ENCODE results near the gene REC114. TPM values are rescaled to one million over a fixed set of nuclear protein-coding genes. Genes with fewer than 3 reads are reported as not detected.
"Not testable (repeated sequence)": the region's sequence is repeated elsewhere in the genome, so short reads cannot be mapped to it uniquely, and the experiment has no call there.

REC114 gene, protein sequence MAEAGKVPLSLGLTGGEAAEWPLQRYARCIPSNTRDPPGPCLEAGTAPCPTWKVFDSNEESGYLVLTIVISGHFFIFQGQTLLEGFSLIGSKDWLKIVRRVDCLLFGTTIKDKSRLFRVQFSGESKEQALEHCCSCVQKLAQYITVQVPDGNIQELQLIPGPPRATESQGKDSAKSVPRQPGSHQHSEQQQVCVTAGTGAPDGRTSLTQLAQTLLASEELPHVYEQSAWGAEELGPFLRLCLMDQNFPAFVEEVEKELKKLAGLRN
- not detected in 2 replicates for total RNA-seq

DNA sequence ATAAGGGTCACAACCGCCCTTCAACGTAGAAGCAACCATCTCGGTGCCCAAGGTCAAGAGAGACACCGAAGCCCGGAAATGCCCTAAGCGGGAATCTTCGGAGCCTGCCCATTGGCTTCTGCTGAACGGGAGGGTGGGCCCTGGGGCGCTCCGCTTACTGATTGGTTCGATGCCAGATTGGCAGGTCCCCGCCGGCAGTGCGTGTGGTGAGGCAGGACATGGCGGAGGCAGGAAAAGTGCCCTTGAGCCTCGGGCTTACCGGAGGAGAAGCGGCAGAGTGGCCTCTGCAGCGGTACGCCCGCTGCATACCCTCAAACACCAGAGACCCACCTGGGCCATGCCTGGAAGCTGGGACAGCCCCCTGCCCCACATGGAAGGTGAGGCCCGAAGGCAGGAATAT is at the start of gene REC114:
Gene REC114, plus strand, starts transcription at position 197 of the 400 bp plus-strand sequence. Its CDS starts 22 bp downstream, at position 219.
- DNase-seq (ENCODE audit: low read depth), result no peak

DNA sequence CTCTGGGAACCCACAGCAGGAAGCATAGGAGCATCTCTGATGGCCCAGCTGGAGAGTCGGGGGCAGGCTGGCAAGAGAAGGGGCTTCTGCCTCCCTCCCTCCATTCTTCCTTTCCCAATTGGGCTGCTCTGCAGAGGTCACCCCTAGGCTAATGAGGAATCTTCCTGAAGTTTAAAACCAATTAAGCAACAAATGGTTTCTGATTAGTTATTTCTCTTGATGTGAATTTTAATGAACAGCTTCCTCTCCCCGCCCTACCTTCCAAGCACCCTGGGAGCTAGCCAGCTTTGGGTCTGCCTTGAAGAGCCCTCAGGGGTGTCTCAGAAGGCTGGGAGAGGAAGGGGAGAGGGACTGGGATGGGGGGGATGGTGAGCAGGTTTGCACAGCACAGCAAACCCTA is 49.6 kb upstream of the REC114 start:
- DNase-seq (ENCODE audit: low read depth), result no peak

DNA sequence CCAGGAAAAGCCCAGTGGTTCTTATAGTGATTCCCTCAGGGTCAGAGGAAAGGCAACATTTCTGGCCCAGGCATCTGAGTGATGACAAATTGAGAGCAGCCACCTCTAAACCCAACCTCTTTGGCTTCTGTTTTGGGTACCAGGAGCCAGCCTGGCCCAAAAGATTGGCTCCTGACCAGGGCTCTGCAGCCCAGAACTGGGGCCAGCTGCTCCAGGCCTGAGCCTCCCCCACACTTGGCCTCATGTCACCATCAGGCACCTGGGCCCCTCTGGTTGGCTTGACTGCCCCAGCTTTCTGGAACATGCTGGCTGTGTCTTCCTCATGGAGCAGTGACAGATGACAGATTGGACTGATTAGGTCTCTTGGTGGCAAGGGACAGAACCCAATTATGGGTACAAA is 48.2 kb upstream of the REC114 start:
- DNase-seq (ENCODE audit: low read depth), result no peak

DNA sequence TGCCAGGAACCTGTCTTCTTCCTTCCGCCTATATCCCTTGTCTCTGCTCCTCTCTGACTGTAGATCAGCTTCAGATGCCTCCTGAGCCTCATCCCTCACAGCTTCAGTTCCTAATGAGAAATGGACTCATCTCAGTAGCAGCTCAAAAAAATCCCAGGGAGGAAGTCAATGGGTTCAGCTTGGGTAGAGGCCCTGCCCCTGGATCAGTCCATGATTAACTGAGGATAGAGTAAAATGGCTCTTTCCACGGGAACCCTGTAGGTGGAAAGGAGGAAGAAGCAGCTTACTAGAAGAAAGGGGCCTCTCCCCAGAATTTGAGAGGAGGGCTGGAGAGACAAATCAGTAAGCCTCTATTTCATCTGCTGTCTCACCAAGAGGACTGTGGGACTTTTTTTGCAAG is 47.3 kb upstream of the REC114 start:
- DNase-seq (ENCODE audit: low read depth), result no peak

DNA sequence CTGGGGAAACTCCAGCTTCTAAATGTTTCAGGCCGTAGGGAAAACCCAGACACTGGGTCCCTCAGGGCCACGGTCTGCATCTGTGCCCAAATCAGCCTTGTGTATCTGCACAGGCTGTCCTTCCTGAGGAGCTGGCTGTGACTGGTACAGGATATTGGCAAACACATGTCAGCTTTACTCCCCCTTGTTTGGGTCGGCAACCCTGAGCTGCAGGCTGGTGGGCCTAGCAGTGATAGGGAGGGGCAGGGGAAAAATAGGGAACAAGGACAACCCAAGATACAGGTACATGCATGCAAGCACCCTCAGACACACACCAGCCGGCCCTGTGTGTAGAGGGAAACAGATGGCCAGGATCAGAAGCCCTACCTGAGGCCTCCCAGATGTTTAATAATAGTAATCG is 45.5 kb upstream of the REC114 start:
- DNase-seq (ENCODE audit: low read depth), result no peak

DNA sequence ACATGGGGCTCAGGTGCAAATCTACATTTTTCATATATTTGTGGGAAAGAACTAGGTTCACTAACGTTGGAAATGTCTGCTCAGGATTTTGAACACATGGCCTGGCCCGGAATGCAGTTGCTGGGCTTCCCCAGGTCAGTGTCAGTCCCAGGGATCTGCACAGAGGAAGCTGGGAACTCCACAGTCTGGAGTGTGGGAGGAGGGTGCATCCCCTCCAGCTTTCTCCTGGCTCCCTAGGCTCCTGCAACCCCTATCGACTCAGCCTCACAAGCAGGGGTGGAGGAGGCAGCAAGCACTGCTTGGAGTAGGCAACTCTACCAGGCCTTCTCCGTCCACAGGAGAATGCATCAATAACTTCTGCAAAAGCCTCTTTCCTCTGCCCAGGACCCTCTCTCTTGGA is 44.1 kb upstream of the REC114 start:
- DNase-seq (ENCODE audit: low read depth), result no peak

DNA sequence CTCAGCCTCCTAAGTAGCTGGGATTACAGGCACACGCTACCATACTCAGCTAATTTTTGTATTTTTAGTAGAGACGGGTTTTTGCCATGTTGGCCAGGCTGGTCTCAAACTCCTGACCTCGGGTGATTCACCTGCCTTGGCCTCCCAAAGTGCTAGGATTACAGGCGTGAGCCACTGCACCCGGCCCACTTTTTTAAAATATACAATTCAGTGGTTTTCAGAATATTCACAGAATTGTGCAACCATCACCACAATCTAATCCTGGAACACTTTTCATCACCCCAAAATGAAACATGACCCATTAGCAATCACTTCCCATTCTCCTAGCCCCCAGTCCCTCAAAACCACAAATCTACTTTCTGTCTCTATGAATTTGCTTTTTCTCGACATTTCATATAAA is 42.7 kb upstream of the REC114 start:
- not testable (repeated sequence) for DNase-seq (ENCODE audit: low read depth)

DNA sequence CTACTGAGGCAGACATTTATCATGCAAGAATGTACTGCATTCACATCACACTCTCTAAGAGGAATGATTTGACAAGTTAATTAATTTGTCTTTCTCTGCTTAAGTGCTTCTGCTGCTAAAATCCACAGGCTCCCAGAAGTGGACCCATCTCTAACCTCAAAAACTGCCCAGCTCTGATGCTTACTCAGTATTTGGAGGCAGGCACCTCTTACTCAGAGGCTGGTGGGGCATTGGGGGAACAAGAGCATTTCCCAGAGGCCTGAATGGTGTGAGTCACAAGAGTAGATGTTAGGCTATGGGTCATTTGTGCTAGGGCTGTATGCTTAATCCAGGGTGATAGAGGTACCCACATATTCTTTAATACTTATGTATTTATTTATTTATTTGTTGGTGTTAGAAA is 39.8 kb upstream of the REC114 start:
- DNase-seq (ENCODE audit: low read depth), result peak; percentile 21

DNA sequence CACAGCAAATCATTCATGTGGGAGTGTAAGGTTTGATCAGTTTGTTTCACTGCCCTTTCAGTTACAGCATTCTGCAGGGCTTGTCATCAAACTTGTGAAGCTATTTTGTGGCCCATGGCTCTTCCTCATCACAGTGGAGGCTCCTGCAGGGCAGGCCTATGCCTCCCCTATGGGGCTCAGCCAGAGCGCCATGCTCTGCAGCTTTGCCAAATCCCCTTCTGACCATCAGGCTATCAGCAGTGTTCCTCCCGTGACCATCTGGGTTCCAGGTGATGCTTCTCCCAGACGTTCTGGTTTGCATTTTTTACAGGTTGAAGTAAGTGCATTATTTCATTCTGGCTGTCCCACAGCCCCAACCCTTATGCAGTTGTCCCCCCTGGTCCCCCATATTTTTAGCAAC is 28.1 kb upstream of the REC114 start:
- DNase-seq (ENCODE audit: low read depth), result no peak

DNA sequence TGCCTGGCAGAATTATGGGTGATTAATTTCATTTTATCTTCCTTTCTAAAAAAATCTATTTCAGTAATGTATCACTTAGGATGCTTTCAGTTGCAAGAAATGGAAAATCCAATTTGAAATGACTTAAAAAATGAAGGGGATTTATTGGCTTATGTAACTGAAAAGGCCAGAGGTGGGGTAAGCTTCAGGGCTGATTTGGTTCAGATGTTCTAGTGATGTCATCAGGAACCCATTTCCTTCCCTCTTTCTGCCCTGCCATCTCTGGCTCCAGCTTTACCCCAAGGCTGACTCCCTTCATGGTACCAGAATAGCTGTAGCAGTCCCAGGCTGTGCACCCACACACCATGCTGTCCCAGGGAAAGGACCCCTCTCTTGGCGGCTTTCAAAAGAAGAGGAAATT is 18.5 kb upstream of the REC114 start:
- no peak for DNase-seq (ENCODE audit: low read depth)

DNA sequence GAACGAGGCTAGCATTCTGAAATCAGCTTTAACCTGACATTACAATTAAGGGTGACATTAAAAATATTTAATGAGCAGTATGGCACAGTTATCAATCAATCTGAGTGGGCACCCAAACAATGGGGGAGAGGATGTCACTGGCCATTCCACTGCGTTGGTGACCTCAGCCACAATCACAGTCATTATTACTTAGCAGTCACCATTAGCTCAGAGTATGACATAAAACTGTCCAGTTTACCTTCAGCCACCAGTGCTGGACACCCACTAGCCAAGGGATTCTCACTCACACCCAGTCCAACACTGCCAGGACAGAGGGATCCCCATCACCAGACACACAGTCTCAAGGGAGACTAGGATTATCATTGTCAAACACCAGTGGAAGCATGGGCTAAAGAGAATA is 17.5 kb upstream of the REC114 start:
- no peak for DNase-seq (ENCODE audit: low read depth)

DNA sequence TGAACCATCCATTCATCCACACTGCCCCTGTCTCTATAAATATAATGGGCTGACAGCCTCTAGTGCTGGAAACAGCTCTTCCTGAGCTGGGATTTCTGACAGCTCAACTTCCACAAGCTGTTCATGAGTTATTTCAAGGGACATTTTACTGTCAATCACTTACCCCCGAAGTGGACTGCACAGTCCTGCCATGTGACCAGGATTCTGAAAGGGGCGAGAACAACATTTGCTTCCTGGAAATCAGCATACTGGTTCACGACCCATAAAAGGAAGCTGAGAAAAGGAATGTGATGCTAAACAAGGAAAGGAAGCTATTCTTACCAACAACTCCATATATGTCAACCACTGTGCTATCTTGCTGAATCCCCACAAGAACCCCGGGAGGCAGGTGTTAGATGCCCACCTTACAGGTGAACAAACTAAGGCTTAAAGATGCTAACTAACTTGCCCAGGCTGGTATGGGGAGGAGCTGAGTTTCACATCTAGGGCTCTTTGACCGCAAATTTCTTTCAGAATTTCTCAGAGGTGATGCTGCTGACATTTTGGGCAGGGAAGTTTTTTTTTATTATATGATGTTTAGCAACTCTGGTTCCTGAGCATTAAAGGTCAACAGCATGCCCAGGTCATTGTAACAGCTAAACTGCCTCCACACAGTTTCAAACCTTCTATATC is 16.5 kb upstream of the REC114 start:
- DNase-seq (ENCODE audit: low read depth), result no peak

DNA sequence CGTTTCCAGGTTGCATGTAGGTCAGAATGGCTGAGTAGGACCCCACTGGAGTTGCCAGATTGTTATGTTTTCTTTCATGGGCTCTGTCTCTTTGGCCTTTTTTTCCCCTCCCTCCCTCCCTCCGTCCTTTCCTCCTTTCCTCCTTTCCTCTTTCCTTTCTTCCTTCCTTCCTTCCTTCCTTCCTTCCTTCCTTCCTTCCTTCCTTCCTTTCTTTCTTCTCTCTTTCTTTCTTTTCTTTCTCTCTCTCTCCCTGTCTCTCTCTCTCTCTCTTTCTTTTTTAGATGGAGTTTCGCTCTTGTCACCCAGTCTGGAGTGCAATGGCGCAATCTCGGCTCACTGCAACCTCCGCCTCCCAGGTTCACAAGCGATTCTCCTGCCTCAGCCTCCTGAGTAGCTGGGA is 11.6 kb upstream of the REC114 start:
- DNase-seq (ENCODE audit: low read depth), result not testable (repeated sequence)

DNA sequence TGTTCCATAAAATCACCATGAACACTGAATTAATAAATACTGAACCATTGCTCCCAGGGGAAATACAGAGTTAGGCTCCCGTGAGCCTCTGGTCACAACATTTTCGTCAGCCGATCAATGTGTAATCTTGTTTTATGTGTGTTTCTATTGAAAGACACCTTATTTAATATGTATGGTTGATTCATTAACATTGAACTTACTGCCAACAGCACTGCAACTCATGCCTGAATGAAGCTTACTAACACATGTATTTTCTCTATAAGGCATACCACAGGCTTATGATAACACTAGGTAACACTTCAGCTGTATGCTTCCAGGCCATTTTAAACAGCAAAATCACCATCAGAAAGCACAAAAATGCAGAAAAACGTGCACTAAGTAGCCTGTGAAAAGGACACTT is 9.1 kb upstream of the REC114 start:
- peak; percentile 88 for DNase-seq (ENCODE audit: low read depth)

DNA sequence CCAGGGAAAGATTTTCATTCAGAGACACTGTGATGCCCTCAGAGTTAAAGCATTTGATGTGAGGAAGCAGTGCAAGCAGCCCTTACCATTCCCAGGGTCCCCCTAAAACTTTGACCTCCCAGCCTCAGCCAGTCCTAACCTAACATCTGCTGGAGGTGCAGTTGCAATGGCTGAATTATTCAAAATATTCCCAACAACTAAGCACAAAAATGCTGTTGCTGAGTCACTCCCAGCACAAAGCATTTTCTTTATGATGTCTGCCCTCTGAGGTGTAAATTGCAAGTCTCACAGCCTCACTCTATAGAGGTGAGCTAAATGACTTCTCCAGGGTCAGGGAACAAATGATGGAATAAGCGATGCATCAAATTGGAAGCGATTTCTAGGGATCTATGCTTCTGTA is 6.4 kb upstream of the REC114 start:
- peak; percentile 22 for DNase-seq (ENCODE audit: low read depth)

DNA sequence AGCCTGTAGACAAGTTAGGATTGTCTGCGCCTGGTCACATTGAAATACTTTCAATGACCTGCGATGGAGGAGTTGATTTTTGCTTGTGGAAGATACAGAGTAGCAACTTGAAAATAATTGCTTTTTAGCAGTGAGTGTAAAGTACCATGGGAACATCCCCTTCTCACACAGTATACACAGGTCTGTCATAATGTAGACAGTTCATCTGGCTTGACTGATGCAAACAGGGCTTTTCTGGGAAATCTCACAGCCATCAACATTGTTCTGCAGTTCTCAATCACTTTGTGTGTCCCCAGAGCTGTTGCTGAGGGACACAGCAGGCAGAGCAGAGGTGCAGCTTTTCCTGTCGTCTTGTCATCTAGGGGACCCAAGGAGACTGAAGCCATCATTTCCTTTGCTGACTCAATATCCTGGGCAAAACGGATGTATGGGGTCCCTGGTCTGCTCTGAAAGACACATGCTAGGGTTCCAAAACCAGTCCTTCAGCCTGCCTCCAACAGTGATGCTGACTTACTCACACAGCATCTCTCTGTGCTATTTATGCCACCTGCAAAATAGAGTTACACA is 5.3 kb upstream of the REC114 start:
- no peak for DNase-seq (ENCODE audit: low read depth)

DNA sequence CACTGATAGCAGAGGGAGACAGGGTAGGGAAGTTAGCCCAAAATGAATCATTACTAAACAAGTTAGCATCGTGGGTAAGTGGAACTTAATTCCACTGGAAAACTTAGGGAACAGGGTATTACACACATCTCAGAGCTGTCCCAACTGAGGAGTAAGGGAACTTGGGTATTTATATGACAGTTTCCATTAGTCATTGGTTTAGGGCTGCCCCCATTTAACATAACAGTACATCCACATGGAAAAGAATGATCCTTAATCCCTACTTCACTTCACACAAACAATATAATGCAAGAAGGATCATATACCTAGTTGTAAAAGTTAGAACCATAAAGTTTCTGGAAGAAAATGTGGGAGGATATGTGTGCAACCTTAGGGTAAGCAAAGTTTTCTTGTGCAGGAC is 4.3 kb upstream of the REC114 start:
- no peak for DNase-seq (ENCODE audit: low read depth)

DNA sequence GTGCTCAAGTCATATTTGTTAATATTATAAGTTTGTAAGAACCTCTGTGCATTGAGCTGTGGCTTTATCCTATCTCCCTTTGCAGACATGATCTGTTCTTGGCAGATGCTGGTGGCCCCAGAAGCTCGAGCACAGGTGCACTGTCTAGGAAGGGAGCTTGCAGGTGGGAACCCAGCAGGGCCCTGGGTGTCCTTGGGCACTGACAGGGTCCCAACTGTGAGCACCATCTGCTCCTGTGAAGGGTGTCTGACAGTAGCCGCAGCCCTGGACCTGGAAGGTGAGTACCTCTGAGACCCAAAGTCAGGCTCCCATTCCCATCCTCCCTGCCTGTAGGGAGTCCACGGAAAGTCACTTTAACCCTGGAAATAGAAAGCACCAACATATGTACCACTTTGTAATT is 2.4 kb upstream of the REC114 start:
- no peak for DNase-seq (ENCODE audit: low read depth)

DNA sequence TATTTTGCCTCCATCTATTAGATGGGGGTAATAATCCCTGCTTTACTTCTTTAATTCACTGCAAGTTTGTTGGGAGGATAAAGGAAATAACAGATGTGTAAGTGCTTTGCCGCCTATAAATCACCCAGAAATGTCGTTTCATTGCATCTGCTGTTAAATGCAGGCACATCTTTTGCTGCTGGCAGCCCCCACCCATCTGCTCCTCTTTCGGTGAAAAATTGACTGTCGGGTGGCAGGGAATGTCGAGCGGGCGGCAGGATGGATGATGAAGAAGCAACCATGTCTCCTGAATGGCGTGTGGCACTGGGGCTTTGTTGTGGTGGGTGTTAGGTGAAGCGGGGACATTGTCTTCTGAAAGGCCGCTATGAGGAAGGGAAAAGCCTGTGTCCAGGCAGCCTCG is 543 bp upstream of the REC114 start:
- DNase-seq (ENCODE audit: low read depth), result no peak

DNA sequence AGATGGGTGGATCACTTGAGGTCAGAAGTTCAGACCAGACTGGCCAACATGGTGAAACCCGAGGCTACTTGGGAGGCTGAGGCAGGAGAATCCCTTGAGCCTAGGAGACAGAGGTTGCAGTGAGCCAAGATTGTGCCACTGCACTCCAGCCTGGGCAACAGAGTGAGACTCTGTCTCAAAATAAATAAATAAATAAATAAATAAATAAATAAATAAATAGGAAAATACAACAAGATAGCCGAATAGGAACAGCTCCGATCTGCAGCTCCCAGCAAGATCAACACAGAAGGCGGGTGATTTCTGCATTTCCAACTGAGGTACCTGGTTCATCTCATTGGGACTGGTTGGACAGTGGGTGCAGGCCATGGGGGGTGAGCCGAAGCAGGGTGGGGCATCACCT is 4.5 kb downstream of the REC114 start:
- DNase-seq (ENCODE audit: low read depth), result not testable (repeated sequence)

DNA sequence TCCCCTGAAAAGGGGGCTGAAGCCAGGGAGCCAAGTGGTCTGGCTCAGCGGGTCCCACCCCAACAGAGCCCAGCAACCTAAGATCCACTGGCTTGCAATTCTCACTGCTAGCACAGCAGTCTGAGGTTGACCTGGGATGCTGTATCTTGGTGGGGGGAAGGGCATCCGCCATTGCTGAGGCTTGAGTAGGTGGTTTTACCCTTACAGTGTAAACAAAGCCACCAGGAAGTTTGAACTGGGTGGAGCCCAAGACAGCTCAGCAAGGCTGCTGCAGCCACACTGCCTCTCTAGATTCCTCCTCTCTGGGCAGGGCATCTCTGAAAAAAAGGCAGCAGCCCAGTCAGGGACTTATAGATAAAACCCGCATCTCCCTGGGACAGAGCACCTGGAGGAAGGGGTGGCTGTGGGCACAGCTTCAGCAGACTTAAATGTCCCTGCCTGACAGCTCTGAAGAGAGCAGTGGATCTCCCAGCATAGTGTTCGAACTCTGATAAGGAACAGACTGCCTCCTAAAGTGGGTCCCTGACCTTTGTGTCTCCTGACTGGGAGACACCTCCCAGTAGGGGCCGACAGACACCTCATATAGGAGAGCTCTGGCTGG is 5.3 kb downstream of the REC114 start:
- DNase-seq (ENCODE audit: low read depth), result not testable (repeated sequence)

DNA sequence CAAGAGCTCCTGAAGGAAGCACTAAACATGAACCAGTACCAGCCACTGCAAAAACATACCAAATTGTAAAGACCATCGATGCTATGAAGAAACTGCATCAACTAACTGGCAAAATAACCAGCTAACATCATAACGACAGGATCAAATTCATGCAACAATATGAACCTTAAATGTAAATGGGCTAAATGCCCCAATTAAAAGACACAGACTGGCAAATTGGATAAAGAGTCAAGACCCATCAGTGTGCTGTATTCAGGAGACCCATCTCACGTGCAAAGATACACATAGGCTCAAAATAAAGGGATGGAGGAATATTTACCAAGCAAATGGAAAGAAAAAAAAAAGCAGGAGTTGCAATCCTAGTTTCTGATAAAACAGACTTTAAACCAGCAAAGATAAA is 7.0 kb downstream of the REC114 start:
- DNase-seq (ENCODE audit: low read depth), result not testable (repeated sequence)

DNA sequence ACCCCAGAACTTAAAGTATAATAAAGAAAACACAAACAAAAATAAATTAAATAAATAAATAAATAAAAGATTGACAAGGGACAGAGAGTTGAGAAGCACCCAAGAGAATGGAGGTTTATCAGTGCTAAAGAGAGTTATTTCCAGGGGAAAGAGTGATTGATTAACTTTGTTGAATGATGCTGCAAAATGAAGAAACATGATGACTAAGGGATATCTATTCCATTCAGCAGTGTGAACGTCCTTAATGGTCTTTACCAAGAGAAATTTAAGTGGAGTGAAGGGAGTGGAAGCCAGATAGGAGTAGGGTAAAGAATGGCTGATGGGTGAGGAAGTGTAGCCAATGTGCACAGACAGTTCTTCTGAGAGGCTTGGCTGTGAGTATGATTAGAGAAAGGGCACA is 11.1 kb downstream of the REC114 start:
- no peak for DNase-seq (ENCODE audit: low read depth)
